ENCODE data around the gene LSMEM2.
"Not testable (repeated sequence)": the region's sequence is repeated elsewhere in the genome, so short reads cannot be mapped to it uniquely, and the experiment has no call there.

The LSMEM2 gene

DNA sequence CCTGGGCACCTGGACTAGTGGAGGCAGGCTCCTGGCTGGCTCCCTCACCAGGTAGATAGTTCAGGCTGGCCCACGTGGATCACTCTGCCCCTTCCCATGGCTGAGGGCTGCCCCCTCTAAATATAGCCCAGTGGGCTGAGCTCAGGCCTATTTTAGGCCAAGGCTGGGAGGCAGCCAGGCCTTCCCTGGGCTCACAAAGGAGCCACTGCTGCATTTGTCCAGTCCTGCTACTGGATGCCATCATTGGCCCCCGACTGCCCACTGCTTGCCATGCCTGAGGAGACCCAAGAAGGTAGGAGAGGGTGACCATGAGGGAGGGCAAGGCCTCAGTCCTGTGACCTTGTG, at the start of gene LSMEM2:
TSS of gene LSMEM2 (plus strand) at position 208 of the 345 bp plus-strand sequence. CDS start at position 235, 27 bp downstream.
- no peak for DNase-seq

DNA sequence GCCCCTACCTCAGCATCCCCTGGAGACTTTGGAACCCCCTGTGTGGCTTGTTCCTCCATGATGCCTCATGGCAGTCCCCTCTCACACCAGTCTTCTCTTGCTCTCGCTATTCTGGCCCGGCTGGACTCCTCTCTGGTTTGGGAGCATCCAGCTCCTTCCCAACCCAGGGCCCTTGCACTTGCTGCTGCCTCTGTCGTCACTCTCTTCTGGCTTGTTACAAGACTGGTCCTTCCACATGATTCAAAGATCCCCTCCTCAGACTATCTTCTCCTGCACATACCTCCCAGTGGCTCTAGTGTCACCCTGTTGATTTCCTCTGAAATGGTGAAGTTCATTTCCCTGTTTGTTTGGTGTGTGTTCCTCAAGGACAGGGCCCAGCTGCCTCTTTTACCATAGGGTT, 49.4 kb upstream of the LSMEM2 start:
- no peak for DNase-seq

DNA sequence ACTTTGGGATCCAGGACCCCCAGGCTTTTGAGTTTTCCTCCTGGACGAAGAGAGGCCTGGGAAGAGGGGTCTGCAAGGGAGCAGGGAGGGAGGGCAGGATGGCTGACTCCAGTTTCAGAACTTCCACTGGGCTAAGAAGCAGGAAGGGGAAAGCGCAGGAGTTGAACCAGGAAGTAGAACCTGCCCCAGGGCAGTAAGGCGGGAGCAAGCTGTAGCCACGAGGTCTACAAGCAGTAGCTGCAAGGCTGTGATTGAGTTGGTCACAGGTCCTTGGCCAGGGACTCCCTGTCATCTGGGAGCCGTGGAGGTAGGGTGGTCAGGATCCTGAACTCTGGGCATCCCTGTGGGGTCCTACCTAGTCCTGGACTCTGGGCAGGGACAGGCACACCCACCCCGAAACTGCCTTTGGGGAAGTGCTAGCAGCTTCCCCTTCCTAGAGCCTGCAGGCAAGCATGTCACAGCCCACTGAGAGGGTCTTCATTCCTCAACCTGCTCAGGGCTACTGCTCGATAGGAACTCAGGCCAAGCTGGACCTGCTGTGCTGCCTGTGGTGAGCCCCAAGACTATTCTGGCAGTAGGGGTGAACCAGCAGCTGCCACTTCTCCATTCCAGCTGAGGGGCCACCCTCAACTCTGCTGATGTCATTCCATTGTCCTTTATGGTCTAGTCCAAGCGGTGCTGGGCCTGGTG, 48.6 kb upstream of the LSMEM2 start:
- DNase-seq: no peak

DNA sequence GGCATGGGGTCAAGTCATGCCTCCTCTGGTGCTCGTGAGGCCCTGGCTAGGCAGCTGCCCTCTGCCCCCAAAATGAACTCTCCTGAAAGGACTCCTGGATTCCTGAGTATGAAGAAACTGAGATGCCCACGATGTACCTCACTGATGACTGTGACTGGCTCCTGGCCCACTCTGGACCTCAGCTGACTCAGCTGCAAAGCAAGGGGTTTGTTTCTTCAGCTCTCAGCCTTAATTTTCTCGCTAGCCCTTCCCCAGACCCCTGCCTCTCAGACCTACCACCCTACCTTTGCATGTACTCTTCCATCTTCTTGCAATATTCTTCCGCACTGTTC, 48.1 kb upstream of the LSMEM2 start:
- DNase-seq: no peak

DNA sequence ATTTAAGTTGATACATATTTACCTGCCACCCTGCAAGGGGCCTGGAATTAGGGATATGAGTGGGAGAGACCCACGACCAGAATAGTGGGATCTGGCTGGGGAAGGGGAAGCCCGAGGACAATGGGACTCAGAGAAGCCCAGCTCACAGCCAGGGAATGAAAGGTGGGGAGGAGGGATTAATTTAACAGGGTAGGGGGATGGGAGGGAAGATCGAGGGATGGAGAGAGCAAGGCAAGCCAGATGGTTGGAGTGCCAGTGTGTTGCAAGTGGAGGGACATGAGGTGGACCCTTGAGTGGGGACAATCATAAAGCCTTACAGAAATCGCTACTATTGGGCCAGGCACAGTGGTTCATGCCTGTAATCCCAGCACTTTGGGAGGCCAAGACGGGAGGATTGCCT, 47.3 kb upstream of the LSMEM2 start:
- no peak for DNase-seq

DNA sequence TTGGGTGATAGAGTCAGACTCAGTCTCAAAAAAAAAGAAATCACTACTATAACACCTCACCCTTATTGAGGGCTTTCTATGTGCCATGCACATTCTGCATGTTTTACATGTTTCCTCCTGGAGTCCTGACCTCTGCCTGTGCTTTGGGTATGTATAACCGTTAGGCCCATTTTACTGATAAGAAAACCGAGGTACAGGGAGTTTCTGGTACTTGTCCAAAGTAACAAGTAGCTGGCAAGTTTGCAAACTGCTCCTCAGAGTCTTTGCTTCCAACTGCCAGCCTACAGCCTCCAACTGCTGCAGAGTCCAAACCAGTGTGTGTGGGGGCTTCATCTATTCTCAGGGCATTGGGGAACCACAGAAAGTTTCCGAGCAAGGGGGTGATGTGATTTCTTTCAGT, 46.6 kb upstream of the LSMEM2 start:
- no peak for DNase-seq

DNA sequence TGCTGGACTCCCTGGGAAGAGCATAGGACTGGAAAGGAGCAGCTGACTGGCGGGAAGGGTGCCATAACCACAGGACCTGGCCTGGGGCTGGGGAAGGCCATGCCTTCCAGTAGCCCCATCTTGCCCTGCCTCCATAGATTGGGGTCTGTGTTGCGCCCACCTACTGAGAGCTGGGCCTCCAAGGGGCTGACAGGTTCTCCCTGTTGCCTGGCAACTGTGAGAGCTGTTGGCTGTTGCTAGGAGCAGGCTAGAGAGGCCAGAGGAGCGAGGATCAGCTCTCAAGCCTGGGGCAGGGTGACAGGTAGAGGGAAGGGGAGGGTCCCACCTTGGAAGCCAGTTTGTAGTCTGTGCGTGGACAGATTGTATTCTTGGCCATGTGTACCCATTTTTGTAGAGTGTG, 45.7 kb upstream of the LSMEM2 start:
- no peak for DNase-seq

DNA sequence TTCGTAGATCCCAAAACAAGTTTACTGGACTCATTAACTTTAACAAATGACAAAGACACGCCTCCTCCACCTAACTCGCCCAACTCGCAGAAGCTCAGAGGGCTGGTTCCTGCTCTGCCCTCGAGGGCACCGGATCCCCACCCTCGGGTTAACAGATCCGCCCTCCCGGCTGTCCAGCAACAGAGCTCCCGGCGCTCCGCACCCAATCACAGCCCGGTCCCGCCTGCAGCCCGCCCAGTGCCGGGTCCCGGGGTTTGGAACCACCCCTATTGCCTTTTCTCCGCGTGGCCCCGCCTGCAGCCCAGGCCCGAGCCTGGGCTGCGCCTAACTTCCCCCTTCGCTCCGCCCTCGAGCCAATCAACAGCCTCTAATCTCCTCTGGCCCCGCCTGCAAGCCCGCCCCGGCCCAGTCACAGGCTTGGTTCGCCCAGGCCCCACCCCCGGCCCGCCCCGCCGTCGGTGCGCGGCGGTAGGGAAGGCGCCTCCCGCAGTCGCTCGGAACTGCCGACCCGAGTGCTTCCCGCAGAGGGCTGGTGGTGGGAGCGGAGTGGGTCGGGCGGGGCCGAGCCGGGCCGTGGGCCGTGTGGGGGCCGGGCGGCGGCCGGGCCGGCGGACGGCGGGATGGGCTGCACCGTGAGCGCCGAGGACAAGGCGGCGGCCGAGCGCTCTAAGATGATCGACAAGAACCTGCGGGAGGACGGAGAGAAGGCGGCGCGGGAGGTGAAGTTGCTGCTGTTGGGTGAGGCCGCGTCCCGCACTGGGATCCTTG, 43.0 kb upstream of the LSMEM2 start, which contains the start of gene GNAI2:
TSS of gene GNAI2 (plus strand) at position 489 of the 768 bp plus-strand sequence. CDS start at position 621, 132 bp downstream.
- DNase-seq: peak; percentile 96

DNA sequence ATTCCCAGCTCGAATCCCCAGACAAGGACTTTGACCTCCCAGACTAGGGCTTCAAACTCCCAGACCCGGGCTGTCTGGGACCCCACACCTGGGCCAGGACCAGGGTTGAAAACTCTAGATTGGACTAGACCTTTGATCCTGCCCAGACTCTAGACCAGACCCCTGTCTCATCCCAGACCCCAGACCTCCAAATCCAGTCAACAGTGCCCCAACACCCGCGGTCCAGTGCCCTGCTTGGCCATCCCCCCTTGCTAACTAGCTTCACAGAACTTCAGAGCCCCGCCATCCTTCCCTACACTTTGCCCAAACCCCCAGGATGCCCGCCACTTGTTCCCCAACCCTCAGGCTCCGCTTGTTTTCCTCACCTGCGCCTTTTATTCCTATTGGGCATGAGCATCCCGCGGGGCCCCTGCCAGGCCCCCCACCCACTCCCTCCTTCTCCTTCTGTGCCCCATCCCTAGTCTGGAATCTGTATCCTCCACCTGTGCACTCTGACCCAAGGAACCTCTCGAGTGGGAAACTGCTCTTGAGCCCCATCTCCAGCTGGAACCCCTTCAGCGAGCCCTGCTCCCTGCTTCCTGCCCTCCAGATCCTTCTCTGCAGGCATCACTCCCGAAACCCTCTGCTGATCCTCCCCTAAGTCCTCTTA, 42.3 kb upstream of the LSMEM2 start:
- DNase-seq: no peak

DNA sequence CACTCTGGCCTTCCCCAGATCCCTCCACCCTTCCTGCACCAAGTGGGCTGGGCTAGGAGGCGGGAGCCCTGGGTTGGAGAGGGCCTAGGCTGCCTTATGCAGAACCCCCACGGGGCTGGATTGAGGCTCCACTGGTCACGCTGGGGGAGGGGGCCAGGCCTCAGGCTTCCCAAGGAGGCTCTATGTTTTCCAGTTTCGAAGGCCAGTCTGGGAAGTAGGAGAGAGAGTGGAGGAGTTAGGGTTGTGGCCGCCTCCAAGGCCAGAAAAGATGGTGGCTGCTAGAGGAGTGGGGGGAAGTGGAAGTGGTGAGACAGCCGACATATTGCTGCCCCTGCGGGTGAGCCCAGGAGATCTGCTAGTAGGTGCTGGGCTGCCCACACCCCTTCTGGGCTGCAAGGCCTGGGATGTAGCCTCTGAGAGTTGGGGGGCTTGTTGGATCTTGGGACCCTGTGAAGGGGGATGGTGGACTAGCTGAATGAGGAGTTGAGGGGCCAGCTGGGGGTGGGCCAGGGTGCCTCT, 41.7 kb upstream of the LSMEM2 start:
- DNase-seq: no peak

DNA sequence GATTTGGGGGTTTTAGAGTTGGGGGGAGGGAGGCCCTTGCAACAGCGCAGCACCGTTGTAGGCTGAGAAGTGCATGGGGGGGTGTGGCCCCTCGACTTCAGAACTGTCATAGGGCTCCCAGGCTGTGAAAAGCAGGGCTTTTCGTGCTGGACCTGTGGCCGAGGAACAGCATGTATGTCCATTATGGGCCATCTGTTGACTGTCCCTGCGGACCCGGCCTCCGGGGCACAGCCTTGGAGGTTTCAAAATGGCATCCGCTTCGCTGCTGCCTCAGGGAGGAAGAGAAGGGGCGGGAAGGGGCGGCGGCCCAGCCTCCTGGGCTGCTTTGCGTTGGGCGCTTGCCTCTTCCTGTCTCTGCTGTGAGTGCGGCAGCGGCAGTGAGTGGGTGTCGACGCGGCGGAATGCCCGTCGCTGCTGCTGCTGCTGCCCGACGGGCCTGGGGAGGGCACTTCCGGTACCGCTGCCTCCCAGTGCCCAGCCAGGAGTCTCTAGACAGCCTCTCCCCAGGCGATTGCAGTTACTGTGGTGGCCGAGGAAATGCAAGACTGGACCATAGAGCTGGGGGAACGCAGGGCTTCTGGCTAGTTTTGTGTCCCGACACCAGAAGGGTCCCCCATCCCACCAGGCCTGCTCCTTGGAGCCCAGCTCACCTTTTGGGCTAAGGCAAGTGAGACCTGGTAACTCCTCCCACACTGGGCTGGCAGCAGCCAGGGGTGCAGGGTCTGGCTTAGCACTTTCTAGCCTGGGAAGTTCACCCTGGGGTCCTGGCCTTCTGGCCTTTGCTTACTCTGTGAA, 40.9 kb upstream of the LSMEM2 start:
- peak; percentile 42 for DNase-seq

DNA sequence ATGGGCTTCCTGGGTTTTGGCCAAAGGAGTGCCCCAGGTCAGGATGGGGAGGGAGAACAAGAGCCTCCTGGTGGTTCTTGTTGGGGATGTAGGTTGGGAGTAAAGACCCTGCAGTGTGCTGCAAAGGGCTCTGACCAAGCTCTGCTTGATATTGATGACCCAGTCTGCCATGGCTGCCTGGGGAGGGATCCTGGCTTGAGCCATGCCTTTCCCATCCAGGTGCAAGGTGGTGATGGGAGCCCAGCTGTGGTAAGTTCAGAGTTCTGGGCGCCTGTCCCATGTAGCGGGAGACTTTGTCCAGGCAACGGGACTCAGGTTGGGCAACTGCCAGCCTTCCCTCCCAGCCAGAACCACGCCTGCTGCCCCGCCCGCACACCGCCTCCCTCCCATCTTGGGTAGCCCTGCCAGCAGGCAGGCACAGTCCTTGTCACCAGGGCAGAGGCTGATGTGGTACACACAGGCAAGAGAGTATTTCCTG, 40.3 kb upstream of the LSMEM2 start:
- no peak for DNase-seq

DNA sequence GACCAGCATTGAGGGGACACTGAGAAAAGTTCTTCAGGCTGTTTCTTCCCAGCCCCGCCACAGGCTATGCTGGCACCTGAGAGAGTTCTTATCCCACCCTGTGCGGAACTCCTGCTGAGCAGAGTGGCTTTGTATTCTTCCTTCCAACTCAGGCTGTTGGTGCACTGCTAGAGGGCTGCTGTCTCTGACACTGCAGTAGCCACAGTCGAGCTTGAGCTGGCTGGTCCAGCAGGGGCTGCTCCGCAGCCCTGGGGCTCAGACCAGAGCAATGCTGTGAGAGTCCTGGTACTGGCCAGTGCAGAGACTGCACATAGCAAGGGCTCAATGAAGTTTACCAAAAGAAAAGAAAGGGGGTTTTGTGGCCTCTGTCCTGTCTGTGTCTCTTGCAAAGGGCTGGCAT, 39.2 kb upstream of the LSMEM2 start:
- no peak for DNase-seq

DNA sequence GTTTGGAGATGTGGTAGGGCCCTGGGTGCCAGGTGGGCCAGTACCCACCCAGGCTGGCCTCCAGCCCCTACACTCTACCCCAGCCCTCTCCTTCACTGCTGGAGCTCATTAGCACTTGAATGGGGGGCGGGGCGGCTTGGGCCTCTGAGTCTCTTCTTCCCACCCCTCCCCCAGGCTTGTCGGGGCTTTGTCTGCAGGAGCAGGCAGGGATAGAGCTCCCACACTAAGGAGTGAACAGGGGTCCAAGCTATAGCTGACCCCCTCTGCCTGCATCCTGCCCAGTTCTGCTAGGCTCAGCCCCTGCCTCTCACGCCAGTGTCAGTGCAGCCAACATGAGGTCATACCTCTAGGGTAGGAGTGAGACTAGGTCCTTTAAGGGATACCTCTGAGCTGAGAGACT, 37.7 kb upstream of the LSMEM2 start:
- no peak for DNase-seq

DNA sequence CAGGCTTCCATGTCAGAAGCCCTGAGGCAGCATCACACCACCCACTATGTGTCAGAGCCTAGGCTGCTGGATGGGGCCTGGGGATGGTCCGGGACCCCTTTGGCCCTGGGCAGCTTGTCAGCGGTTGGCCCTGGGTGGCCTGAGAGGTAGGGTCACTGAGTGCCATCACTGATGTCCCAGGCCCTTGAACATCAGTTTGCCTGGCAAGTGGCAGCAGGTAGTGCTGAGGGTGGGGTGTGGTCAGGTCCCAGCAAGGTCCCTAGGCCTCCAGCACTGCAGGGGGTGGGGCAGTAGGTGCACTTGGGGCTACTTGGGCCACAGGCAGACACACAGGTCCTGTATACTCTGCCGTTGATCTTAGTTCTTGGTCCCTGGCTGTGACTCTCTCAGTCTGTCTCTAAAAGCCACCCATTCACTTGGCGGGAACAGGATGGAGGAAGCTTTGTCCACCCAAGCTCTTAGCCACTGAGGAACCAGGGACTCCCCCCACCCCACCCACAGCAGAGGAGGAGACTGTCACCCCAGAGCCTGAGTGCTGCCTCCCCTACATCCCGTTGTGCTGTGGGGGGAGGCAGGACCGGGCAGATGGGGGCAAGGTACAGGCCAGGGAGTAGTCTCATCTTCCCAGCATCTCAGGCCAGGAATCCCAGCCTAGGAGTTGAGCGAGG, 37.0 kb upstream of the LSMEM2 start:
- no peak for DNase-seq

DNA sequence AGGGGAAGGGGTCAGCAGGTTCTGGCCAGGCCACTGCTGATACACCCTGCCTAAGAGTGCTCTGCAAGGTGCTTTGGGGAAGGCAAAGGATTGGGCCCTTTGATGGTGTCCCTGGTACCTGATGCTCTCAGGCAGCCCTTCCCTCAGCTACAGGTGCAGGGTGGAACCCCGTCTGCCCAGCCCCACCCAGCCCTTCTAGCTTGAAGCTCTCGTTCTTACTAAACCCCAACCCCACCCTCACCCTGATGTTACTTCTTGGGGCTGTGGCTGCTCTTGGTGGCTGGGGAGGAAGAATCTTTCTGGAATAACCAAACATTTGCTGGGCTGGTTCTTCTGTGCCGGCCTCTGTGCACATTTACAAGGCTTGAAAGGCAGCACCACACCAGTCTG, 36.5 kb upstream of the LSMEM2 start:
- no peak for DNase-seq

DNA sequence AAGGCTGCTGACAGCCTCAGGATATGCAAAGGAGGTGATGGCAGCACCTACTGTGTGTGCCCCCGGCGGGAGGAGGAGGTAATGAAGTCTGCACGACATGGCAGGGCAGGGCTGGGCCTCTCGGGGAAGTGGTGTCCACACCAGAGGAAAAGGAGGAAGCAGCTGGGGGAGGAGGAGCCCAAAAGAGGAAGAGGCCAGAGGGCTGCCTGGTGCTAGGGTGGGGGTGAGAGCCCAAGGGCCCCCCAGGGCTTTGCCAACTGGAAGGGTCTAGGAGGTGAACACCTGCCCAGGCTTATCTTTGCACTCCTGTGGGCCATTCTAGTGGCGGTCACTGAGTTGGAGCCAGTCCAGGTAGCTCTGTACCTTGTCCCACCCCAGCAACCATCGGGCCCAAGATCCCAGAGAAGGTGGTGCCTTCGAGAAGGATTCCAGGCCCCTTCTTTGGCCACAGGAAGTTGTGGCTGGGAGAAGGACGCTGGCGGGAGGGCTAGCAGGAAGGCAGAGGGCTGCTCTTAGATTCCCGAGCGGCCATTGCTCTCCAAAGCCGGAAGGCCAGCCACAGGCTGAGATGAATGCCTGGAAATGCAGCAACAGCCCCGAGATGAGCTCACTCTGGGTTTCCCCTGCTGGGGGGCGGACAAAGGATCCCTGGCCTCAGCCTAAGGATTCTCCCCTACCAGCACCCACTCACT, 35.9 kb upstream of the LSMEM2 start:
- DNase-seq: no peak

DNA sequence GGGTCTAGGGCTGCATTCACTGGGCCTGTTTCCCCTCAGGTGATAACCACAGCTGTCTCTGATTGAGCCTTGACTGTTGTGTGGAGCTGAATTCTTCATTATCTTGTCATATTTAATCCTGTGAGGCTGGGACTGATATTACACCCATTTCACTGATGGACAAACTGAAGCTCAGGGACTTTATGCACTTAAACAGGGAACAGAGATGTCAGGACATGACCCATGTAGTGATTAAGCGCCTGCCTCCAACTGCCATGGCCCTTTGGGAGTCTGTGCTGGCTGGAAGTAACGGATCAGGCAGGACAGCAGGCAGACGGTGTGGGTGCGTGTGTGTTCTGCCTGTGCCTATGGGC, 35.4 kb upstream of the LSMEM2 start:
- DNase-seq: no peak

DNA sequence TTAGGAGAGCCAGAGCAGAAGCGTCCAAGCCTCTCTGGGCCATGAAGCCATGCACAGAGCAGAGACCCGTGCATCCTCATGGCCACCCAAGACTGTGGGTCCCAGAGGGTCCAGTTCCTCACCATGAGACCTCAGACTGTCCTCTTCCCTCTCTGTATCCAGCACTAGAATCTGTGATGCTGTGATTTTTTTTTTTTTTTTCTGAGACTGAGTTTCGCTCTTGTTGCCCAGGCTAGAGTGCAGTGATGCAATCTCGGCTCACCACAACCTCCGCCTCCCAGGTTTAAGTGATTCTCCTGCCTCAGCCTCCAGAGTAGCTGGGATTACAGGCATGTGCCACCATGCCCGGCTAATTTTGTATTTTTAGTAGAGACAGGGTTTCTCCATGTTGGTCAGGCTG, 34.1 kb upstream of the LSMEM2 start:
- DNase-seq: not testable (repeated sequence)

DNA sequence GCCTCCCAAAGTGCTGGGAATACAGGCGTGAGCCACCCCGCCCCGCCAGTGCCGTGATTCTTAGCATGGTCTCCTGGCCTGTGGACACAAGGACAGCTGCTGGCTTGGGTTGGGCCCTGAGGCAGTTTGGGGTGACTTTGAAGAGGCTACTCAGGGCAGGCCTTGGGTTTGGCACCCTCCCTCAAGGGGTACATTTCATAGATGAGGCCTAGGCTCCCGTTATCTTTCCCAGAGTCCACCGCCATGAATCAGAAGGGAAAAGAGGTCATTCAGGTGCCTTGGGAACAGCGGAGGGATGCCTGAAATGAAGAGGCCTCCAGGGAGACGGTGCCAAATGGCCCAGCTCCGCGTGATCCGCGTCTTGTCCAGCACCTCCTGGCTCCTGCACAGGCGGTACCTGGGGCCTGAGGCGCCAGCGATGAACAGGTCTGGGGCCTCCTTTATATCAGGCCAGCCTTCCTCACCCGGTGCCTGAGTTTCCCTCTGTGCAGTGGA, 33.6 kb upstream of the LSMEM2 start:
- DNase-seq: no peak

DNA sequence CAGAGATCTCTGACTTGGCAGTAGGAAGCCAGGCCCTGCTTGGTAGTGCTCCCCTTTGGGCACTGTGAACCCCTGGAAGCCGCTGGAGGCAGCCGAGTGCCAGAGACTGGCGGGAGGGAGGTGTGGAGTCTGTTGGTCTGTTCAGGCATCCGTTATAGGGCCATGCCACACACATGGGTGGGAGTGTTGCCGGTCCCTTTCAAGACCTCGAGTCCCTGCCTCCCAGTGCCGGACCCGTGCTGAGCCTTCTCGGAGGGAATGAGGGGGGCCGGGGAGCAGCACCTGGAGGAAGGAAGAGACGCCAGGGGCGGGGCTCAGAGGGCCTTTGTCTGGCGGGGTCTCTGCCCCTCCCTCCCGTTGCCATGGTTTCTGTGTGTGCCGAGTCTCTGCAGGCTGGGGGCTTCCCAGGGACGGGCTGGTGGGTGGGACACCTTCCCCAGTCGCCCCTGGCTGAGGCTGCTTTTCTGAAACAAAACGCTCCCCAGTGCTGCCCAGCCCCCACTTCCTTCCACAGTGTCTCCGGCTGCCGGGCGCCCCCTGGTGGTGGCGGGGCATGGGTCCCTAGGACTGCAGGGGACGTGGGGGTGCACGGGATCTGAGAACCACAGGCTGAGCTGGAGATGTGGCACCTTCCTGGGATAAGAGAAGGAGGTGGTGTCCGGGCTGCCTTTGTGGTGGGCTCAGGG, 32.9 kb upstream of the LSMEM2 start:
- peak; percentile 55 for DNase-seq

Measured in SHP77 treated with DMSO at 0.1 percent for 48 hours (cell line).